Progenitor cell of endocrine pancreas (in vitro differentiated cells): Measurements from ENCODE around the gene OR4X1. TPM values are rescaled to one million over a fixed set of nuclear protein-coding genes. Genes with fewer than 3 reads are reported as not detected.

Experiments
- DNase-seq: peaks from one replicate; pipeline ENCODE4 v3.0.0; 2021; ENCODE audit warnings: low spot score; ENCODE audit not compliant: unreplicated experiment
- H3K27ac Mint-ChIP-seq: 2 replicates; pipeline ENCODE4 v1.8.0; 2021; ENCODE audit warnings: mild to moderate bottlenecking, moderate library complexity, mixed read lengths
- H3K27me3 Mint-ChIP-seq: 2 replicates; pipeline ENCODE4 v1.8.0; 2021; ENCODE audit warnings: mixed read lengths
- H3K36me3 Mint-ChIP-seq: 2 replicates; pipeline ENCODE4 v1.8.0; 2022; ENCODE audit warnings: mixed read lengths; ENCODE audit not compliant: insufficient read depth
- H3K4me1 Mint-ChIP-seq: 2 replicates; pipeline ENCODE4 v1.8.0; 2021; ENCODE audit warnings: low read depth, mixed read lengths
- H3K4me3 Mint-ChIP-seq: 2 replicates; pipeline ENCODE4 v1.8.0; 2021; ENCODE audit warnings: low read depth, mild to moderate bottlenecking, moderate library complexity, mixed read lengths
- H3K9me3 Mint-ChIP-seq: 2 replicates; pipeline ENCODE4 v1.8.0; 2021; ENCODE audit warnings: low read depth, mixed read lengths
- CTCF ChIP-seq: fragments of 200-600 bp; sonication (generic); IDR thresholded peaks from one replicate; pipeline ENCODE4 v1.5.0; 2021; ENCODE audit warnings: antibody characterized with exemption, mild to moderate bottlenecking; ENCODE audit not compliant: unreplicated experiment
- total RNA-seq: library from RNA; stranded (reverse); gene quantifications from 2 replicates; pipeline ENCODE4 v1.2.1, GENCODE V29; 2021

OR4X1 gene
- total RNA-seq, 1 donor from 2014 or later, result not detected

- TF ChIP-seq CTCF, result no peak
- Mint-ChIP-seq H3K9me3 (peaks cover 48% of the 10 kb centered on the region), H3K27ac (no peak within 1 kb of the TSS), H3K36me3 (peaks cover 2% of the 10 kb centered on the region), H3K4me3 (no peak within 1 kb of the TSS), H3K4me1 (no peaks in the 10 kb centered on the region), H3K27me3 (no peaks in the 10 kb centered on the region)
- DNase-seq, result no peak
These were observed 18.9 kb upstream of the OR4X1 start, which contains the start of gene OR4X2 for GRCh38 chr11:48244804-48245203. Gene OR4X2 (plus strand): TSS chr11:48245104. CDS start chr11:48245104, 0 bp downstream.

- peaks cover 45% of the 10 kb centered on the region for H3K9me3 Mint-ChIP-seq
- DNase-seq, result no peak
- H3K27ac Mint-ChIP-seq, result no peak overlapping the region
- H3K4me1 Mint-ChIP-seq, result no peaks in the 10 kb centered on the region
- no peak for TF ChIP-seq CTCF
- H3K27me3 Mint-ChIP-seq, result no peaks in the 10 kb centered on the region
- H3K4me3 Mint-ChIP-seq, result no peak overlapping the region
- H3K36me3 Mint-ChIP-seq, result no peaks in the 10 kb centered on the region
These were observed 14.8 kb upstream of the OR4X1 start for GRCh38 chr11:48248902-48249301.

GRCh38 chr11:48261600-48261999, 2.1 kb upstream of the OR4X1 start:
- no peak overlapping the region for H3K4me3 Mint-ChIP-seq
- no peak for TF ChIP-seq CTCF

GRCh38 chr11:48270621-48271020, 7.0 kb downstream of the OR4X1 start:
- Mint-ChIP-seq H3K36me3 (no peaks in the 10 kb centered on the region), H3K27me3 (no peaks in the 10 kb centered on the region), H3K4me1 (no peaks in the 10 kb centered on the region), H3K27ac (no peak overlapping the region), H3K9me3 (peaks cover 11% of the 10 kb centered on the region), H3K4me3 (no peak overlapping the region)
- no peak for TF ChIP-seq CTCF
- DNase-seq, result no peak

More at GRCh38 chr11:48261600-48261999, 2.1 kb upstream of the OR4X1 start:
- Mint-ChIP-seq H3K27me3 (no peaks in the 10 kb centered on the region), H3K4me1 (no peaks in the 10 kb centered on the region), H3K27ac (no peak overlapping the region), H3K9me3 (peaks cover 20% of the 10 kb centered on the region), H3K36me3 (no peaks in the 10 kb centered on the region)
- no peak for DNase-seq

- no peak for DNase-seq
- Mint-ChIP-seq H3K4me3 (no peak overlapping the region), H3K4me1 (no peaks in the 10 kb centered on the region), H3K36me3 (no peaks in the 10 kb centered on the region), H3K27me3 (no peaks in the 10 kb centered on the region), H3K27ac (no peak overlapping the region), H3K9me3 (peaks cover 17% of the 10 kb centered on the region)
- TF ChIP-seq CTCF, result no peak
These were observed 8.9 kb downstream of the OR4X1 start for GRCh38 chr11:48272606-48273005.
